ENCODE results near the gene BARX2. TPM values are rescaled to one million over a fixed set of nuclear protein-coding genes. Genes with fewer than 3 reads are reported as not detected.

The BARX2 gene
- total RNA-seq, 1 donor from 2014 or later = 2.4 TPM

GRCh38 chr11:129382583-129382982, 6.9 kb downstream of the BARX2 start:
- H3K4me1 Mint-ChIP-seq (ENCODE audit: low read depth) = peaks cover 5% of the 10 kb centered on the region
- H3K27me3 Mint-ChIP-seq = peaks cover 58% of the 10 kb centered on the region
- H3K4me3 Mint-ChIP-seq (ENCODE audit: low read depth) = no peak overlapping the region

GRCh38 chr11:129383060-129383459, 7.4 kb downstream of the BARX2 start:
- H3K36me3 Mint-ChIP-seq (ENCODE audit: insufficient read depth) = no peaks in the 10 kb centered on the region
- no peak for TF ChIP-seq CTCF (IDR thresholded peaks at IDR 0.05; ENCODE audit: unreplicated experiment)

More at GRCh38 chr11:129382583-129382982, 6.9 kb downstream of the BARX2 start:
- H3K9me3 Mint-ChIP-seq (ENCODE audit: low read depth) = no peaks in the 10 kb centered on the region
- no peak for TF ChIP-seq CTCF (IDR thresholded peaks at IDR 0.05; ENCODE audit: unreplicated experiment)
- no peaks in the 10 kb centered on the region for H3K36me3 Mint-ChIP-seq (ENCODE audit: insufficient read depth)
- no peak for DNase-seq (ENCODE audit: low spot score, unreplicated experiment)
- no peak overlapping the region for H3K27ac Mint-ChIP-seq

GRCh38 chr11:129383502-129383901, 7.9 kb downstream of the BARX2 start:
- peaks cover 49% of the 10 kb centered on the region for H3K27me3 Mint-ChIP-seq
- no peak overlapping the region for H3K4me3 Mint-ChIP-seq (ENCODE audit: low read depth)

More at GRCh38 chr11:129383060-129383459, 7.4 kb downstream of the BARX2 start:
- Mint-ChIP-seq H3K27ac (no peak overlapping the region), H3K4me3 (ENCODE audit: low read depth) (no peak overlapping the region), H3K9me3 (ENCODE audit: low read depth) (no peaks in the 10 kb centered on the region), H3K27me3 (peaks cover 53% of the 10 kb centered on the region), H3K4me1 (ENCODE audit: low read depth) (peaks cover 5% of the 10 kb centered on the region)
- no peak for DNase-seq (ENCODE audit: low spot score, unreplicated experiment)

GRCh38 chr11:129384415-129384814, 8.8 kb downstream of the BARX2 start:
- no peak for TF ChIP-seq CTCF (IDR thresholded peaks at IDR 0.05; ENCODE audit: unreplicated experiment)
- Mint-ChIP-seq H3K27ac (no peak overlapping the region), H3K36me3 (ENCODE audit: insufficient read depth) (no peaks in the 10 kb centered on the region), H3K4me3 (ENCODE audit: low read depth) (no peak overlapping the region), H3K9me3 (ENCODE audit: low read depth) (no peaks in the 10 kb centered on the region), H3K27me3 (peaks cover 40% of the 10 kb centered on the region), H3K4me1 (ENCODE audit: low read depth) (peaks cover 5% of the 10 kb centered on the region)
- DNase-seq (ENCODE audit: low spot score, unreplicated experiment) = no peak

More at GRCh38 chr11:129383502-129383901, 7.9 kb downstream of the BARX2 start:
- no peak overlapping the region for H3K27ac Mint-ChIP-seq
- peaks cover 5% of the 10 kb centered on the region for H3K4me1 Mint-ChIP-seq (ENCODE audit: low read depth)
- no peak for DNase-seq (ENCODE audit: low spot score, unreplicated experiment)
- H3K36me3 Mint-ChIP-seq (ENCODE audit: insufficient read depth) = no peaks in the 10 kb centered on the region
- no peaks in the 10 kb centered on the region for H3K9me3 Mint-ChIP-seq (ENCODE audit: low read depth)
- no peak for TF ChIP-seq CTCF (IDR thresholded peaks at IDR 0.05; ENCODE audit: unreplicated experiment)

- Mint-ChIP-seq H3K27ac (no peak overlapping the region), H3K9me3 (ENCODE audit: low read depth) (no peaks in the 10 kb centered on the region), H3K36me3 (ENCODE audit: insufficient read depth) (no peaks in the 10 kb centered on the region), H3K4me1 (ENCODE audit: low read depth) (peaks cover 5% of the 10 kb centered on the region), H3K27me3 (peaks cover 34% of the 10 kb centered on the region), H3K4me3 (ENCODE audit: low read depth) (no peak overlapping the region)
- TF ChIP-seq CTCF (IDR thresholded peaks at IDR 0.05; ENCODE audit: unreplicated experiment) = no peak
- DNase-seq (ENCODE audit: low spot score, unreplicated experiment) = no peak
Observed at GRCh38 chr11:129385801-129386200, 10.2 kb downstream of the BARX2 start.

Data from progenitor cell of endocrine pancreas (in vitro differentiated cells).